Type B pancreatic cell (in vitro differentiated cells): ENCODE results near the gene KISS1. TPM values are rescaled to one million over a fixed set of nuclear protein-coding genes. Genes with fewer than 3 reads are reported as not detected.

Source experiments
- DNase-seq: peaks from one replicate; pipeline ENCODE4 v3.0.0; 2021; ENCODE audit warnings: mixed read lengths; ENCODE audit not compliant: unreplicated experiment; ENCODE audit errors: extremely low spot score
- H3K27ac Mint-ChIP-seq: 2 replicates; pipeline ENCODE4 v1.8.0; 2021; ENCODE audit warnings: mild to moderate bottlenecking, mixed read lengths
- H3K27me3 Mint-ChIP-seq: 2 replicates; pipeline ENCODE4 v1.8.0; 2021; ENCODE audit warnings: mixed read lengths
- H3K36me3 Mint-ChIP-seq: 2 replicates; pipeline ENCODE4 v1.8.0; 2021; ENCODE audit warnings: mixed read lengths
- H3K4me1 Mint-ChIP-seq: one replicate; pipeline ENCODE4 v1.8.0; 2021; ENCODE audit warnings: mixed read lengths; ENCODE audit not compliant: unreplicated experiment
- H3K4me3 Mint-ChIP-seq: 2 replicates; pipeline ENCODE4 v1.8.0; 2021; ENCODE audit warnings: mild to moderate bottlenecking, mixed read lengths
- H3K9me3 Mint-ChIP-seq: 2 replicates; pipeline ENCODE4 v1.8.0; 2021; ENCODE audit warnings: mixed read lengths
- CTCF ChIP-seq: fragments of 200-600 bp; sonication (generic); conservative IDR thresholded peaks from 2 replicates; pipeline ENCODE4 v1.5.0; 2021; ENCODE audit warnings: antibody characterized with exemption, mild to moderate bottlenecking
- total RNA-seq: library from RNA; stranded (reverse); gene quantifications from 2 replicates; pipeline ENCODE4 v1.2.1, GENCODE V29; 2021; ENCODE audit warnings: low replicate concordance

The KISS1 gene
- total RNA-seq, 1 donor from 2014 or later: 0.48 TPM

DNA sequence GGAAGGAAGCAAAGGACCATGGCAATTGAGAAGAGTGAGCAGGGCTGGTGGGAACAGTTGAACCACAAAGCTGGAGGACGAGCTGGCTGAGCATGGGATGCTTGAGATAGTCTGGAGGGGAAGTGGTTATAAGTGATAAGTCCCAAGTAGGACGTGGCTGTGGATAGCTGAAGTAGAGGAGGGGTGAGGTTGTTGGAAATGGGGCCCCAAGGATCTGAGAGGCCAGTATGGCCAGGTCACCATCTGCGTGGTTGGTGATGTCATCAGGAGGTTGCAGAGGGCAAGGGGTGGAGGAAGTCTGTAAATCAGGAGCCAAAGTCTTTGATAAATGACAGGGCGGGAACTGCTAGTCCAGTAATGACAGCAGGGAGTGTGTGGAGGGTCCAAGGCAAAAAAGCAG is 19.2 kb downstream of the KISS1 start:
- no peak overlapping the region for H3K4me3 Mint-ChIP-seq
- H3K4me1 Mint-ChIP-seq: peaks cover 9% of the 10 kb centered on the region
- DNase-seq: no peak
- H3K27me3 Mint-ChIP-seq: peaks cover 11% of the 10 kb centered on the region
- H3K36me3 Mint-ChIP-seq: no peaks in the 10 kb centered on the region
- no peak for TF ChIP-seq CTCF
- H3K27ac Mint-ChIP-seq: no peak overlapping the region
- H3K9me3 Mint-ChIP-seq: no peaks in the 10 kb centered on the region

GRCh38 chr1:204176049-204176448 is 20.2 kb downstream of the KISS1 start:
- Mint-ChIP-seq H3K9me3 (no peaks in the 10 kb centered on the region), H3K4me1 (peaks cover 6% of the 10 kb centered on the region), H3K27me3 (peaks cover 10% of the 10 kb centered on the region), H3K4me3 (no peak overlapping the region), H3K36me3 (no peaks in the 10 kb centered on the region), H3K27ac (no peak overlapping the region)
- TF ChIP-seq CTCF: no peak
- DNase-seq: no peak

- Mint-ChIP-seq H3K9me3 (no peaks in the 10 kb centered on the region), H3K27ac (no peak overlapping the region), H3K4me1 (no peaks in the 10 kb centered on the region), H3K36me3 (no peaks in the 10 kb centered on the region), H3K4me3 (no peak overlapping the region), H3K27me3 (peaks cover 5% of the 10 kb centered on the region)
- no peak for TF ChIP-seq CTCF
- DNase-seq: no peak
Measured at GRCh38 chr1:204174958-204175357, 21.3 kb downstream of the KISS1 start.

- no peak for DNase-seq
- no peaks in the 10 kb centered on the region for H3K4me1 Mint-ChIP-seq
- no peaks in the 10 kb centered on the region for H3K36me3 Mint-ChIP-seq
- no peak overlapping the region for H3K4me3 Mint-ChIP-seq
- H3K9me3 Mint-ChIP-seq: no peaks in the 10 kb centered on the region
- TF ChIP-seq CTCF: no peak
- H3K27me3 Mint-ChIP-seq: no peaks in the 10 kb centered on the region
- H3K27ac Mint-ChIP-seq: no peak overlapping the region
Measured at GRCh38 chr1:204172404-204173029, 23.8 kb downstream of the KISS1 start.

GRCh38 chr1:204171751-204172178 is 24.5 kb downstream of the KISS1 start:
- Mint-ChIP-seq H3K4me3 (no peak overlapping the region), H3K27me3 (no peaks in the 10 kb centered on the region), H3K36me3 (no peaks in the 10 kb centered on the region), H3K4me1 (no peaks in the 10 kb centered on the region), H3K9me3 (no peaks in the 10 kb centered on the region), H3K27ac (no peak overlapping the region)
- TF ChIP-seq CTCF: no peak
- no peak for DNase-seq
